T47D (cell line): Measurements from ENCODE around the gene MTMR3.

Source experiments
- DNase-seq, 2 experiments: peaks; one replicate each; pipeline versions ENCODE4 v3.0.0 to v3.0.0-alpha.2; 2011 to 2012; ENCODE audit warnings: low read depth in 1 of 2, low spot score in 1 of 2
- JUND ChIP-seq: IDR thresholded peaks from 2 replicates; pipeline ENCODE4 v1.6.1; 2012; ENCODE audit warnings: low read depth
- in situ Hi-C: cut with HindIII; loops from 2 replicates; pipeline ENCODE4 v1.10.0; 2016; ENCODE audit warnings: low sequenced_read_pairs, low pct_unique_long_range_greater_than_20kb

Gene MTMR3

GRCh38 chr22:29989446-29989845 is 106.5 kb downstream of the MTMR3 start:
- in situ Hi-C loops: no loop called here
- no peak for DNase-seq

DNA sequence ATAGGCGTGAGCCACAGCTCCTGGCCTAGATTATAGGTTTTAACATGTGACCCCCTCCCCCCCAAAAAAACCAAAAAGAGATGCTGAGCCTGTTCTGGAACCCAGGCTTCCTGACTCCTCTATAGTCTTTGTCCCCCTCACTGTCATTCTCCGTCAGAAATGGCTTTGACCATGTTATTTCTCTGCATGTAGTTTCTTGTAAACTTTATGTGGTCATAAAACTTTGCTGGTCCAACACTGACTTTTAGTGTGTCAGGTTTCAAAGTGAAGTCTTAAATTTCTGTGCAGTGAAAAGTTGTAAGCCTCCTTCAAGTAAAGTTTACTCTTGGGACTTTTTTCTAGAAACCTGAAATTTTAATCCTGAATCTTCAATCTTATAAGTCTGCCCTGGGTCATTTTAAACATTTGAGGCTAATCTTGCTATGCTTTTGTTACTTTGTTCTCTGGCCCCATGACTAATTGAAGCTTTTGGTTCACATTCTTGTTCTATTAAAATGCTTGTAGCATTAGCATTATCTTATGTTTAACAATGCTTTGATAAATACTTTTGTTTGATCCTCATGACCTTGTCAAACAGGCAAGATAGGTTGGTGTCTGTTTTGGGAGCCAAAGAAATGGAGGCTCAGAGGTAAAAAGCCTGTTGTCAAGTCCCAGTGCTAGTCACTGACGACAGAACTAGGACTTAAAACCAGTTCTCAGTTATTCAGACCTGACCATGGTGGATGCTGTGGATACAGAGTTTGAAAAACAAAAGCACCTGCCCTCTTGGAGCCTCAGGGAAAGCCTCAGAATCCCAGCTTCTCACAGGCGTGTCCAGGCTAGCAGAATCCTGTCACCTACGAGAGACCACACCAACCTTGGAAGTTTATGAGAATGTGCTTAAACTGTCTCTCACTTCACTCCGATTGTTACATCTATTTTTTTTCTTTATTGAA is 109.6 kb downstream of the MTMR3 start:
- no peak for TF ChIP-seq JUND
- in situ Hi-C loops: no loop called here
- no peak for DNase-seq

More at GRCh38 chr22:29989446-29989845, 106.5 kb downstream of the MTMR3 start:
- TF ChIP-seq JUND: no peak

DNA sequence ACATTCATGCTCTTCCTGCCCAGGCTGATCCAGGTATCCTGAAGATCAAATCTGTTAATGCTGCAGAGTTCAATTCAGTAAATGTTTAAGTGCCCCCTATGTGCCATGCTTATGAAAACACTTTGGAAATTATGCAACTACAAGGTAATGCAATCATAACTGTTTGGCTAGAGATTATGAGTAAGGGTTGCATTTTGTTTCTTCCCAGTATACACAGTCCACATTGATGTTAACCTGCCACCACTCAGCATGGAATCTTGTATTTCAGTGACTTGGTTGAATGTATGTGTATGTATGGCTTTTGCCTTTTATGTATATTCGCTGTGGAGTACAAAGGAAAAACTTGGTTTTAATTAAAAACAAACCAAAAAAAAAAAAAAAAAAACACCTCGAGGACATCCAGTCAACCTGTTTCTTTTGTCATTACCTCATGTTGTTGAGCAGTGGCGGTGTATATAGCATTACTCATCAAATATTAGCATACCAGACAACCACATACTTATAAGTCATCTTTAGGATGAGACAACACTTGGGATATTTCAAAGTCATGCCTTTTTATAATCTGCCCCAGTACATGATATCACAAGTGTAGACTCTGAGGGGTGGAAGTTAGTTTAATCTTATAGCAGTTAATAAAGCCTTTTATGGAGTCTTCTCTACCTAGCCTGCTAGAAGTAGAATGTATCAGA is 111.2 kb downstream of the MTMR3 start:
- peak in 1 of 2 experiments; percentile 35 for DNase-seq
- no peak for TF ChIP-seq JUND
- in situ Hi-C loops: no loop called here

DNA sequence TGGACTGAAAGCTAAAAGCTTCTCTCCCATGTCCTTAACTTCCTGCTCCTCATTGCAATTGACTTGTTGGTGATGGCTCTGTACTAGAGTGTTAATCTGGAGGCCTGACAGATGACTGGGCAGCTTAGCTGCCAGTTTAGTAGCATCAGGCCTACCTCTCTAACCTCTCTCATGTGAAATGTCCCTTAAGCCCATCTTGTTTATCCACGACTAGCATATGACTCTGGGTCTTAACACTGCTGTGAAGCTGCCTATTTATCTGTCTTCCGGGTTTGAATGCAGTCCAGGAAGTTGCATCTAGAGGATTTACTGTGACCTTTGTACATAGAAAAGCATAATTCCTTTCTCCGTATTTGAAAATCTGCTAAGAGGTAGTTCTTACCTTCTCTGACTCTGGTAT is 112.0 kb downstream of the MTMR3 start:
- peak in 1 of 2 experiments; percentile 5 for DNase-seq
- TF ChIP-seq JUND: no peak
- in situ Hi-C loops: no loop called here

DNA sequence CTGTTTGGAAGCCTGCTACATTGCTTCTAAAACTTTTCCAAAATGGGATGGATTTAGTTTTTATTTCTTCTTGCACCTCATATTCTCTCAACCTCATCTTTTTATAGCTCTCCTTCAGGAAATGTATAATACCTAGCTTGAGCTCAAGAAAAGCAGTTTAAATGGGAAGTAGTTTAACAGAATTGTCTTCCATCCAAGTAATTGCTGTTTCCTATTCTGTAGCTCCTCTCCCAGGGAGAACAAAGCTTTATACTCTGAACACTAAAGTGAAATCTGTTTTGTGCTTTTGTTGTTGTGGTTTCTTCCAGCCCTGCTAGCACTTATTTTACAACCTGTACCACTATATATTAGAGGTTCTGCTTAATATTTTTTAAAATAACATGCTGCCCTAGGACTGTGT is 114.1 kb downstream of the MTMR3 start:
- TF ChIP-seq JUND: no peak
- in situ Hi-C loops: no loop called here
- no peak for DNase-seq

GRCh38 chr22:29997516-29997915 is 114.5 kb downstream of the MTMR3 start:
- no peak for TF ChIP-seq JUND
- in situ Hi-C loops: no loop called here
- DNase-seq: no peak

DNA sequence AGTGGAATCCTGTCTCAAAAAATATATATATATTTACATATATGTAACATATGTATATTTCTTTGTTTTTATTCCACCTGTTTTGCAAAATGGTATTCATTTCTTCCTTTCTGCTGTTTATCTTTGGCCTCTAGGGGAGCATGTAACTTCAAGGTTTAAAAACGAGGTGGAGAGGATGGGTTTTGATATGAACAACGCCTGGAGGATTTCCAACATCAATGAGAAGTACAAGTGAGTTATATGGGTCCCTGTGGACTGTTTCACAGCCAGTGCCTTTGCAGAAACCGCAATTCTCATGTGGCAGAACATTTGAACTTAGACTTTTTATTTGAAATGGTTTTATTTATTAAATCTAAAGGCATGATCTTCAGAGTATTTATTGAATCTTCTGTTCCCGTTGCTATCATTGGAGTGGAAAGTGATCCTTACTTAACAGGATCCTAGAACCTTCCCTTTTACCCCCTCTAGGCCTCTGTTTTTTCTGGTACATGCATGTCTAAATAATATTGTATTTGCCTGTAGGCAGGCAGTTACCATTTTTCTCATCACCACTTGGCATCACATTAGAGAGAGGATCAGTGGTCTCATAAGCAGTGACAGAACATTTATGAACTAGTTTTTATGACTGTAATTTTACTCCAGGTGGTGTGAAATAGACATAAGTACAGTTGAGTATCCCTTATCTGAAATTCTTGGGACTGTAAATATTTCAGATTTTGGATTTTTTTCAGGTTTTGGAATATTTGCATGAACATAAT is 115.8 kb downstream of the MTMR3 start:
- DNase-seq: no peak
- in situ Hi-C loops: no loop called here

GRCh38 chr22:30000566-30000965 is 117.6 kb downstream of the MTMR3 start:
- no peak for DNase-seq
- in situ Hi-C loops: no loop called here
- TF ChIP-seq JUND: no peak

More for the DNA sequence above, 115.8 kb downstream of the MTMR3 start:
- no peak for TF ChIP-seq JUND

DNA sequence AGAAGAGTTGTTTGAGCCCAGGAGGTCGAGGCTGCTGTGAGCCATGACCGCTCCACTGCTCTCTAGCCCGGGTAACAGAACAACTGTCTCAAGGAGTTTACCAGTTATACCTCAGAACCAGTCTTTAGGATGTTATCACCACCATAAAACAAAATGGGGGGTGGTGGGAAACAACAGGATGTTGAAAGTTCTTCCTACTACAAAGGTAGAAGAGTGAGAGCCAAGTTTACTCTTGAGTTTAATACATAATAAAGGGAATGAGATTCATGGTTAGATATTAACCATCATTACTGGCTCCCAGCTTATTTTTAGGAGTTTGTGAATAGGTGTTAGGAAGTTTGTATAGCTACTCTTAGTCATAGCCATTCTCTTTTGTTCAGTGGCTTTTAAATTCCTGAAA is 118.5 kb downstream of the MTMR3 start:
- in situ Hi-C loops: no loop called here
- no peak for DNase-seq
- TF ChIP-seq JUND: no peak

DNA sequence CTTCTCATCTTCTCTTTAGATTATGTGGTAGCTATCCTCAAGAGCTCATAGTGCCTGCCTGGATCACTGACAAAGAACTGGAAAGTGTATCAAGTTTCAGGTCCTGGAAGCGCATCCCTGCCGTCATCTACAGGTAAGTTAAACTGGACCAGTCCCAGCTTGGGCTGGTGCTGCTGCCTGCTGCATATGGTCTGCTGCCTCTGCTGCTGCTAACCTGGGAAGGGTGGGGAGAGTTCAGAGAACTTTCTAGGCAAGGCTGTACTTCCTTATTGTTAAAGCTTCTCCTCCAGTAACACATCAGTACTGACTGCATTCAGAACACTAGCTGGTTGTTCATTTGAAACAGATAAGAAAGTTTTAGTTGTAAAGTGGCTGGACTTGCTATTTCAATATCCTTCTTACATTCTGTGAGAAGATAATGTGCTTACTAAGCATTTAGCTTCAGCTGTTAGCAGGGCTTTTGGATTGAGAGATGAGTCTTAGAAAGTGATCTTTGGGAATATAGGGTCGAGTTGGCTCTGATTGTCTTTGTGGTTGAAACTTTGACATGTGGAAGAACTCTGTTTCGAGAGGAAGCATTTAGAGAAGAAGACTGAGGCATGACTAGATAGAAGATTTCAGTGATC is 120.0 kb downstream of the MTMR3 start:
- TF ChIP-seq JUND: no peak
- no peak for DNase-seq
- in situ Hi-C loops: no loop called here

DNA sequence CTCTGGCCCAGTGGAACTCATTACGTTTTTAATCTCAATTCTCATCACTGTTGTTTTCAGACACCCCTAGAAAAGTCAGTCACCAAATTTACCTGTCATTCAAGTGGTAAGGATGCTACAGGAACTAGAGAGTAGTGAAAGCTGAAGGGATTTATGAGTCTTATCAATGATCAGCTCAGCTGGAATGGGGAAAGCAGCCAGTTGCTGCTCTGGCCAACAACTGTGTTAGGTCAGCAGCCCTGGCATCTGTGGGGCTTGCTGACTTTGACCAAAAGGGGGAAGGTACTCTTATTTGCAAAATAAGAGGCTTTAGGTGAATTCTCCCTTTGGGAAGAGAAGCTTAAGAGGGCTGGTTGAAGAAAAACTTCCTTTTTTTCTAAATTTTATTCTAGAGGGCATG is 121.1 kb downstream of the MTMR3 start:
- DNase-seq: no peak
- in situ Hi-C loops: no loop called here
- no peak for TF ChIP-seq JUND

GRCh38 chr22:30004694-30005093 is 121.7 kb downstream of the MTMR3 start:
- in situ Hi-C loops: no loop called here
- no peak for DNase-seq
- TF ChIP-seq JUND: no peak
